Measurements from ENCODE around the gene ADORA2B.
"Not testable (repeated sequence)": the region's sequence is repeated elsewhere in the genome, so short reads cannot be mapped to it uniquely, and the experiment has no call there.

ADORA2B gene

DNA sequence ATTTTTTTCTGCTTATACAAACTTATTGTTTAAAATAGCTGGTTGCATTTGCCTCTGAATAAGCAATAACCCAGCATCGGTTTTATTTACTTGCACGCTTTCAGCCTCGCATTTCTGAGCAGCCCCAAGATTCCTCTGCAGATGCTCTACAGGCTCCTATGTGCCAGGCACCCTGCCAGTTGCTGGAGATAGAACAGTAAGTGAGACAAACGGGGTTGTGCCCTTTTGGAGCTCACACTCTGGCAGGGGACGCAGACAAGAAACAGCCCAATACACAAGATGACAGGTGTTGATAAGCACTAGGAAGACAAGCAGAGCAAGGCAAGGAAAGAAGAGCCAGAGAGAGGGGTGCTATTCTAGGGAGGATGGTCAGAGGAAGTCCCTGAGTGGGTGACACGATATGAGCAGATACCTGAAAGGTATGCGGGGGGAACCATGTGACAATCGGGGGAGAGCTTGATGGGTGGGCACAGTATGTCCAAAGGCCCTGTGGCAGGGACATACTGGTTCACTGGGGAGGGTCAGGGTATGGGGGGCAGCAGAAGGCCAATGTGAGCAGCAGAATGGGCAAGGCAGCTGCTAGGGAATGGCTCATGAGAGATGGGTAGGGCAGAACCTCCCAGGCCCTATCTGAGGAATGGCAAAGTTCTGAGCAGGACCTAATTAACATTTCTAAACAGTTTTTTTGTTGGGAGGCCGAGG lies 18.7 kb upstream of the ADORA2B start:
- DNase-seq (ENCODE audit: low spot score) = no peak
- TF ChIP-seq, protein P1, sequence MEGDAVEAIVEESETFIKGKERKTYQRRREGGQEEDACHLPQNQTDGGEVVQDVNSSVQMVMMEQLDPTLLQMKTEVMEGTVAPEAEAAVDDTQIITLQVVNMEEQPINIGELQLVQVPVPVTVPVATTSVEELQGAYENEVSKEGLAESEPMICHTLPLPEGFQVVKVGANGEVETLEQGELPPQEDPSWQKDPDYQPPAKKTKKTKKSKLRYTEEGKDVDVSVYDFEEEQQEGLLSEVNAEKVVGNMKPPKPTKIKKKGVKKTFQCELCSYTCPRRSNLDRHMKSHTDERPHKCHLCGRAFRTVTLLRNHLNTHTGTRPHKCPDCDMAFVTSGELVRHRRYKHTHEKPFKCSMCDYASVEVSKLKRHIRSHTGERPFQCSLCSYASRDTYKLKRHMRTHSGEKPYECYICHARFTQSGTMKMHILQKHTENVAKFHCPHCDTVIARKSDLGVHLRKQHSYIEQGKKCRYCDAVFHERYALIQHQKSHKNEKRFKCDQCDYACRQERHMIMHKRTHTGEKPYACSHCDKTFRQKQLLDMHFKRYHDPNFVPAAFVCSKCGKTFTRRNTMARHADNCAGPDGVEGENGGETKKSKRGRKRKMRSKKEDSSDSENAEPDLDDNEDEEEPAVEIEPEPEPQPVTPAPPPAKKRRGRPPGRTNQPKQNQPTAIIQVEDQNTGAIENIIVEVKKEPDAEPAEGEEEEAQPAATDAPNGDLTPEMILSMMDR (IDR thresholded peaks at IDR 0.05; ENCODE audit: extremely low read depth, missing control alignments) = no peak

GRCh38 chr17:15928286-15928785 lies 16.6 kb upstream of the ADORA2B start:
- no peak for DNase-seq (ENCODE audit: low spot score)
- TF ChIP-seq, protein P1 (IDR thresholded peaks at IDR 0.05; ENCODE audit: extremely low read depth, missing control alignments) = no peak

DNA sequence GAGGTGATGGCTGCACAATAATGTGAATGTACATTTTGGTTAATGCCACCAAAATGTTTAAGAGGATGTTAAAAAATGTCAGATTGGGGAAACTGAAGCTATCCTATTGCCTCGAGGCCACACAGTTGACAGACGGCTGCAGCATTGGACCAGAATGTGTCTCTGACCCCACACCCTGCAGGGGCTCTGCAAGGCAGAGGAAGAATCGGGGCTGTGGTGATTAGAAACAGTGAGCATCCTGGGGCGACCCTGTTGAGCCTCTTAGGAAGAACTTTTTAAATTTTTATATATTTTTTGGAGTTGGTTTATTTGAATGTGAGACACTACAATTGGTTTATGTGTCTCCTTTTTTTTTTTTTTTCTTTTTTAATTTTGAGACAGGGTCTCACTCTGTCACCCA lies 15.0 kb upstream of the ADORA2B start:
- no peak for DNase-seq (ENCODE audit: low spot score)
- TF ChIP-seq, protein P1 (IDR thresholded peaks at IDR 0.05; ENCODE audit: extremely low read depth, missing control alignments) = no peak

- TF ChIP-seq, protein P1 (IDR thresholded peaks at IDR 0.05; ENCODE audit: extremely low read depth, missing control alignments) = no peak
- DNase-seq (ENCODE audit: low spot score) = no peak
Observed at GRCh38 chr17:15930426-15930825, 14.5 kb upstream of the ADORA2B start.

DNA sequence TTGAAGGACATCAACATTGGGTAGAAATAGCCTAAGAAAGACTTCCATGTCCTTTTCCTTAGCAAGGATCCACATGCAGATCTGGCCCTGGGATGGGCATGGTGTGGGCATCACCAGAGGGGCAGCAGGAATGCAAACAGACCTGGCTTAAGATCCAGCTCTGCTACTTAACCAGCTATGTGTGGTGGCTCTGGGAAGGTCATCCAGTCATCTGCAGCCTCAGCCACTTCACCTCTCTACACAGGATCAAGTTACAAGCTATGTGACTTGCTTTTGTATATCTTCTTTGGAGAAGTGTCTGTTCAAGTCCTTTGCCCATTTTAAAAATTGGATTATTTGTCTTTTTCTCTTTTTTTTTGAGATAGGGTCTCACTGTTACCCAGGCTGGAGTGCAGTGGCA lies 13.5 kb upstream of the ADORA2B start:
- DNase-seq (ENCODE audit: low spot score) = no peak
- TF ChIP-seq, protein P1 (IDR thresholded peaks at IDR 0.05; ENCODE audit: extremely low read depth, missing control alignments) = no peak

DNA sequence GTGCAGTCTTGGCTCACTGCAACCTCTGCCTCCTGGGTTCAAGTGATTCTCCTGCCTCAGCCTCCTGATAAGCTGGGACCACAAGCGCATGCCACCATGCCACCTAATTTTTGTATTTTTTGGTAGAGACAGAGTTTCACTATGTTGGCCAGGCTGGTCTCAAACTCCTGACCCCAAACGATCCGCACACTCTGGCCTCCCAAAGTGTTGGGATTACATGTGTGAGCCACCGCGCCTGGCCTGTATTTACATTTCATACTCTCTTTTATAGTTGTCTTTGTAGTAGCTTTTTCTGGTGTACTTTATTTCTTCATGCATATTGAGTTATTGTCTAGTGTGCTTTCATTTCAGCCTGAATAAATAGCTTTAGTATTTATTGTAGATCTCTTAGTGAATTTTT lies 10.1 kb upstream of the ADORA2B start:
- TF ChIP-seq, protein P1 (IDR thresholded peaks at IDR 0.05; ENCODE audit: extremely low read depth, missing control alignments) = no peak

DNA sequence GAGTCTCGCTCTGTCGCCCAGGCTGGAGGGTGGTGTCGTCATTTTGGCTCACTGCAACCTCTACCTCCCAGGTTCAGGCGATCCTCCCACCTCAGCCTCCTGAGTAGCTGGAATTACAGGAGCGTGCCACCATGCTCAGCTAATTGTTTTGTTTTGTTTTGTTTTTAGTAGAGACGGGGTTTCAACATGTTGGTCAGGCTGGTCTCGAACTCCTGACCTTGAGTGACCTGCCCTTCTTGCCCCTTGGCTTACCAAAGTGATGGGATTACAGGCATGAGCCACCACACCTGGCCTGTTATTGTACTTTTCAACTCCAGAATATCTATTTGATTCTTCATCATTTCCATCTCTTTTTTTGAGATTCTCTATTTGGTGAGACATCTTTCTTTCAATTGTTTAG lies 9.0 kb upstream of the ADORA2B start:
- DNase-seq (ENCODE audit: low spot score) = no peak
- TF ChIP-seq, protein P1 (IDR thresholded peaks at IDR 0.05; ENCODE audit: extremely low read depth, missing control alignments) = no peak

More for the DNA sequence above, 10.1 kb upstream of the ADORA2B start:
- DNase-seq (ENCODE audit: low spot score) = no peak

GRCh38 chr17:15936481-15936880 lies 8.4 kb upstream of the ADORA2B start:
- not testable (repeated sequence) for DNase-seq (ENCODE audit: low spot score)

Measured in GM20000 (cell line).